Bronchial epithelial cell (primary cell): ENCODE data around the gene POU3F2. TPM values are rescaled to one million over a fixed set of nuclear protein-coding genes. Genes with fewer than 3 reads are reported as not detected.

Source experiments
- DNase-seq: peaks from one replicate; pipeline ENCODE4 v3.0.0-alpha.2; 2010; ENCODE audit warnings: low read depth
- FAIRE-seq: peaks from 2 replicates; lab custom pipeline; 2011; peaks lifted over from hg19 to GRCh38; lab: Jason Lieb, UNC
- H3K27me3 ChIP-seq: 2 replicates; pipeline ENCODE4 v1.5.1; 2011; ENCODE audit warnings: low read length; ENCODE audit not compliant: control insufficient read depth, insufficient read depth
- H3K36me3 ChIP-seq: 2 replicates; pipeline ENCODE4 v1.5.1; 2011; ENCODE audit warnings: low read length; ENCODE audit not compliant: control insufficient read depth, insufficient read depth
- H3K4me3 ChIP-seq: 2 replicates; pipeline ENCODE4 v1.5.1; 2011; ENCODE audit warnings: mild to moderate bottlenecking, low read depth, low read length, control low read depth
- CTCF ChIP-seq: IDR thresholded peaks from 2 replicates; pipeline ENCODE4 v1.5.1; 2011; ENCODE audit warnings: mild to moderate bottlenecking, moderate library complexity, low read length, control low read depth, inconsistent platforms; ENCODE audit not compliant: insufficient read depth, severe bottlenecking
- total RNA-seq: library from RNA; depleted of rRNA; stranded (reverse); fragments of >200 nt; gene quantifications from 2 replicates; pipeline ENCODE4 v1.2.1, GENCODE V29; 2014

Gene POU3F2
- total RNA-seq, 1 donor from 2014 or later: not detected

- Histone ChIP-seq H3K4me3 (no peak overlapping the region), H3K36me3 (no peaks in the 10 kb centered on the region), H3K27me3 (peaks cover 73% of the 10 kb centered on the region)
- FAIRE-seq (no peak), DNase-seq (no peak)
- no peak for TF ChIP-seq CTCF
Measured at GRCh38 chr6:98844244-98845210, 10.2 kb downstream of the POU3F2 start.

GRCh38 chr6:98845211-98846020, 11.0 kb downstream of the POU3F2 start:
- H3K36me3 ChIP-seq: no peaks in the 10 kb centered on the region
- H3K4me3 ChIP-seq: no peak overlapping the region
- DNase-seq (peak; percentile 64), FAIRE-seq (no peak)
- TF ChIP-seq CTCF: peak; percentile 92
- H3K27me3 ChIP-seq: peaks cover 65% of the 10 kb centered on the region

- Histone ChIP-seq H3K36me3 (no peaks in the 10 kb centered on the region), H3K4me3 (no peak overlapping the region), H3K27me3 (peaks cover 63% of the 10 kb centered on the region)
- FAIRE-seq (no peak), DNase-seq (no peak)
- no peak for TF ChIP-seq CTCF
Measured at GRCh38 chr6:98846021-98846380, 11.6 kb downstream of the POU3F2 start.

- DNase-seq (no peak), FAIRE-seq (no peak)
- no peak for TF ChIP-seq CTCF
- H3K27me3 ChIP-seq: peaks cover 53% of the 10 kb centered on the region
- H3K36me3 ChIP-seq: no peaks in the 10 kb centered on the region
- no peak overlapping the region for H3K4me3 ChIP-seq
Measured at GRCh38 chr6:98847416-98847778, 13.0 kb downstream of the POU3F2 start.

- no peak for DNase-seq
- TF ChIP-seq CTCF: no peak
- Histone ChIP-seq H3K36me3 (no peaks in the 10 kb centered on the region), H3K4me3 (no peak overlapping the region), H3K27me3 (peaks cover 47% of the 10 kb centered on the region)
- no peak for FAIRE-seq
Measured at GRCh38 chr6:98847779-98848538, 13.6 kb downstream of the POU3F2 start.
